Transverse colon (tissue), 3 donors: ENCODE data around the gene CDIP1.

Source experiments
- CTCF ChIP-seq, 5 experiments: fragments of 200-600 bp in 3 of 5; fragments of 450-650 bp in 2 of 5; sonication (generic) in 3 of 5; IDR thresholded peaks; 1 replicate in 2 of 5; 2 replicates in 3 of 5; pipeline ENCODE4 v1.5.1; 2016 to 2017; ENCODE audit warnings: antibody characterized with exemption in 5 of 5, inconsistent platforms in 3 of 5, mild to moderate bottlenecking in 2 of 5, moderate library complexity in 1 of 5
- POLR2A ChIP-seq: fragments of 450-650 bp; IDR thresholded peaks from one replicate; pipeline ENCODE4 v1.6.1; 2016; ENCODE audit warnings: antibody characterized with exemption, mild to moderate bottlenecking, moderate library complexity

GRCh38 chr16:4574919-4575705, 36.5 kb upstream of the CDIP1 start:
- TF ChIP-seq CTCF (IDR thresholded peaks at IDR 0.05) = no peak
- no peak for TF ChIP-seq POLR2A
